ENCODE data around the gene SMIM33.
"Not testable (repeated sequence)": the region's sequence is repeated elsewhere in the genome, so short reads cannot be mapped to it uniquely, and the experiment has no call there.

The SMIM33 gene

GRCh38 chr5:139486201-139486600 lies 15.4 kb downstream of the SMIM33 start:
- DNase-seq: no peak

- peak; percentile 76 for DNase-seq
These were observed 17.5 kb downstream of the SMIM33 start for GRCh38 chr5:139488260-139488659.

- DNase-seq: peak; percentile 41
These were observed 21.9 kb downstream of the SMIM33 start for GRCh38 chr5:139492700-139493192.

- no peak for DNase-seq
These were observed 23.5 kb downstream of the SMIM33 start for GRCh38 chr5:139494256-139494655.

GRCh38 chr5:139494832-139495231 lies 24.0 kb downstream of the SMIM33 start:
- no peak for DNase-seq

- peak; percentile 68 for DNase-seq
These were observed 25.0 kb downstream of the SMIM33 start for GRCh38 chr5:139495638-139496435.

GRCh38 chr5:139501381-139501780 lies 30.6 kb downstream of the SMIM33 start:
- no peak for DNase-seq

GRCh38 chr5:139503036-139503817 lies 32.4 kb downstream of the SMIM33 start:
- not testable (repeated sequence) for DNase-seq

GRCh38 chr5:139503879-139504278 lies 33.1 kb downstream of the SMIM33 start:
- not testable (repeated sequence) for DNase-seq

- not testable (repeated sequence) for DNase-seq
These were observed 33.9 kb downstream of the SMIM33 start for GRCh38 chr5:139504722-139505121.

- no peak for DNase-seq
These were observed 42.1 kb downstream of the SMIM33 start for GRCh38 chr5:139512786-139513390.

GRCh38 chr5:139513434-139513833 lies 42.6 kb downstream of the SMIM33 start:
- peak; percentile 88 for DNase-seq

- DNase-seq: no peak
These were observed 43.2 kb downstream of the SMIM33 start for GRCh38 chr5:139513852-139514485.

GRCh38 chr5:139514486-139514856 lies 43.7 kb downstream of the SMIM33 start:
- DNase-seq: no peak

GRCh38 chr5:139517683-139518564 lies 47.1 kb downstream of the SMIM33 start:
- DNase-seq: peak; percentile 94

All from suppressor macrophage treated with lipopolysaccharide for 4 hours (primary cell).